H9 (cell line): Measurements from ENCODE around the gene ANKRD40. TPM values are rescaled to one million over a fixed set of nuclear protein-coding genes. Genes with fewer than 3 reads are reported as not detected.
A peak's percentile ranks its signal among the peaks of the same experiment; 100 is the strongest.

Source experiments
- DNase-seq: peaks from one replicate; pipeline ENCODE4 v3.0.0-alpha.2; 2017
- H2AFZ ChIP-seq: one replicate; pipeline ENCODE4 v1.6.1; 2013; ENCODE audit warnings: mild to moderate bottlenecking, low read length, control low read depth, moderate library complexity
- H2AK5ac ChIP-seq: 2 replicates; pipeline ENCODE4 v1.6.1; 2013; ENCODE audit warnings: low read length, control low read depth, mixed read lengths; ENCODE audit not compliant: insufficient read length
- H2BK120ac ChIP-seq: one replicate; pipeline ENCODE4 v1.6.1; 2013; ENCODE audit warnings: low read depth, mild to moderate bottlenecking, low read length, control low read depth, inconsistent platforms; ENCODE audit not compliant: poor library complexity, severe bottlenecking
- H2BK12ac ChIP-seq: 2 replicates; pipeline ENCODE4 v1.6.1; 2013; ENCODE audit warnings: low read length, control low read depth, mixed read lengths, low read depth; ENCODE audit not compliant: insufficient read length
- H2BK15ac ChIP-seq: 2 replicates; pipeline ENCODE4 v1.6.1; 2013; ENCODE audit warnings: low read depth, low read length, control low read depth
- H2BK20ac ChIP-seq: one replicate; pipeline ENCODE4 v1.6.1; 2013; ENCODE audit warnings: low read depth, mild to moderate bottlenecking, low read length, control low read depth, inconsistent platforms; ENCODE audit not compliant: poor library complexity, severe bottlenecking
- H2BK5ac ChIP-seq: 2 replicates; pipeline ENCODE4 v1.6.1; 2013; ENCODE audit warnings: low read length, control low read depth, mixed read lengths; ENCODE audit not compliant: insufficient read length
- H3K14ac ChIP-seq: 2 replicates; pipeline ENCODE4 v1.6.1; 2013; ENCODE audit warnings: low read length, control low read depth; ENCODE audit not compliant: insufficient read depth
- H3K18ac ChIP-seq: 2 replicates; pipeline ENCODE4 v1.6.1; 2013; ENCODE audit warnings: low read depth, mild to moderate bottlenecking, mixed read lengths, low read length, control low read depth; ENCODE audit not compliant: insufficient read length
- H3K23ac ChIP-seq: 2 replicates; pipeline ENCODE4 v1.6.1; 2013; ENCODE audit warnings: low read length, control low read depth, mixed read lengths, low read depth; ENCODE audit not compliant: insufficient read length
- H3K23me2 ChIP-seq: 2 replicates; pipeline ENCODE4 v1.6.1; 2013; ENCODE audit warnings: low read depth, mild to moderate bottlenecking, mixed read lengths, low read length, control low read depth; ENCODE audit not compliant: insufficient read length, poor library complexity, severe bottlenecking
- H3K27ac ChIP-seq: 2 replicates; pipeline ENCODE4 v1.5.1; 2013; ENCODE audit warnings: low read length, control low read depth, mixed read lengths, low read depth; ENCODE audit not compliant: insufficient read length
- H3K27me3 ChIP-seq: 2 replicates; pipeline ENCODE4 v1.6.1; 2013; ENCODE audit warnings: low read length, control low read depth, inconsistent platforms; ENCODE audit not compliant: insufficient read depth
- H3K4ac ChIP-seq: 2 replicates; pipeline ENCODE4 v1.6.1; 2013; ENCODE audit warnings: low read depth, mild to moderate bottlenecking, control low read depth, inconsistent platforms, low read length, moderate library complexity
- H3K4me1 ChIP-seq: 2 replicates; pipeline ENCODE4 v1.6.1; 2013; ENCODE audit warnings: low read length, control low read depth, inconsistent platforms; ENCODE audit not compliant: insufficient read depth
- H3K4me2 ChIP-seq: 2 replicates; pipeline ENCODE4 v1.6.1; 2013; ENCODE audit warnings: low read length, control low read depth, mixed read lengths; ENCODE audit not compliant: insufficient read length, insufficient read depth
- H3K56ac ChIP-seq: 2 replicates; pipeline ENCODE4 v1.6.1; 2013; ENCODE audit warnings: low read depth, mild to moderate bottlenecking, mixed read lengths, low read length, control low read depth; ENCODE audit not compliant: insufficient read length
- H3K79me1 ChIP-seq: 2 replicates; pipeline ENCODE4 v1.6.1; 2013; ENCODE audit warnings: low read depth, mild to moderate bottlenecking, moderate library complexity, low read length, control low read depth, inconsistent platforms; ENCODE audit not compliant: insufficient read depth, poor library complexity, severe bottlenecking
- H3K79me2 ChIP-seq: 2 replicates; pipeline ENCODE4 v1.6.1; 2013; ENCODE audit warnings: low read length, control low read depth, inconsistent platforms; ENCODE audit not compliant: insufficient read depth
- H3K9ac ChIP-seq: 2 replicates; pipeline ENCODE4 v1.6.1; 2013; ENCODE audit warnings: low read length, control low read depth, mixed read lengths; ENCODE audit not compliant: insufficient read length; ENCODE audit errors: extremely low read depth
- H3K9me3 ChIP-seq: one replicate; pipeline ENCODE4 v1.6.1; 2013; ENCODE audit warnings: low read depth, low read length, inconsistent platforms; ENCODE audit not compliant: control insufficient read depth
- H3T11ph ChIP-seq: one replicate; pipeline ENCODE4 v1.6.1; 2013; ENCODE audit warnings: mild to moderate bottlenecking, low read length, control low read depth, inconsistent platforms
- H4K20me1 ChIP-seq: one replicate; pipeline ENCODE4 v1.6.1; 2013; ENCODE audit not compliant: control insufficient read depth, insufficient read length, insufficient read depth
- H4K5ac ChIP-seq: 2 replicates; pipeline ENCODE4 v1.6.1; 2013; ENCODE audit warnings: low read depth, mild to moderate bottlenecking, mixed read lengths, low read length, control low read depth; ENCODE audit not compliant: insufficient read length
- H4K8ac ChIP-seq: replicated peaks from 2 replicates; pipeline ENCODE4 v1.6.1; 2013; ENCODE audit warnings: low read length, control low read depth, mixed read lengths, low read depth; ENCODE audit not compliant: insufficient read length
- H4K91ac ChIP-seq: 2 replicates; pipeline ENCODE4 v1.6.1; 2013; ENCODE audit warnings: low read depth, mild to moderate bottlenecking, moderate library complexity, mixed read lengths, low read length, control low read depth; ENCODE audit not compliant: insufficient read length
- H3K27ac Mint-ChIP-seq, 3 experiments: 2 replicates in 2 of 3; 3 replicates in 1 of 3; pipeline ENCODE4 v1.8.0; 2020 to 2021; ENCODE audit warnings: mixed read lengths in 3 of 3, mild to moderate bottlenecking in 1 of 3, moderate library complexity in 1 of 3
- H3K27me3 Mint-ChIP-seq: 2 replicates; pipeline ENCODE4 v1.8.0; 2021; ENCODE audit warnings: low read depth, mild to moderate bottlenecking, moderate library complexity, mixed read lengths
- H3K36me3 Mint-ChIP-seq, 3 experiments: 2 replicates in 2 of 3; 3 replicates in 1 of 3; pipeline ENCODE4 v1.8.0; 2020 to 2021; ENCODE audit warnings: low read depth in 3 of 3, mixed read lengths in 3 of 3; ENCODE audit not compliant: insufficient read depth in 1 of 3
- H3K4me1 Mint-ChIP-seq, 2 experiments: 2 replicates each; pipeline ENCODE4 v1.8.0; 2020; ENCODE audit warnings: mixed read lengths in 2 of 2
- H3K4me3 Mint-ChIP-seq, 2 experiments: 2 replicates in 1 of 2; 3 replicates in 1 of 2; pipeline ENCODE4 v1.8.0; 2020 to 2021; ENCODE audit warnings: mild to moderate bottlenecking in 2 of 2, mixed read lengths in 2 of 2, moderate library complexity in 1 of 2
- H3K9me3 Mint-ChIP-seq, 2 experiments: 2 replicates in 1 of 2; 3 replicates in 1 of 2; pipeline ENCODE4 v1.8.0; 2020; ENCODE audit warnings: mild to moderate bottlenecking in 2 of 2, mixed read lengths in 2 of 2, moderate library complexity in 1 of 2
- CTCF ChIP-seq: fragments of 200-600 bp; sonication (generic); conservative IDR thresholded peaks from 3 replicates; pipeline ENCODE4 v1.8.0; 2021; ENCODE audit warnings: antibody characterized with exemption, mild to moderate bottlenecking
- WGBS: extraction: QIAGEN DNeasy Blood & Tissue Kit; methylation state at CpG from one replicate; pipeline ENCODE4 v1.1.7; 2013; ENCODE audit warnings: missing lambda C conversion rate, low lambda C conversion rate, mixed read lengths; ENCODE audit not compliant: insufficient read length; ENCODE audit errors: extremely low coverage; 5-methylcytosine and 5-hydroxymethylcytosine counted together
- total RNA-seq: library from RNA; stranded (reverse); gene quantifications from 2 replicates; pipeline ENCODE4 v1.2.1, GENCODE V29; 2021

ANKRD40 gene
- total RNA-seq, 1 experiment from 2014 or later: 54.3 TPM

- no peak overlapping the region for H3K27ac ChIP-seq
These were observed 39.5 kb downstream of the ANKRD40 start for GRCh38 chr17:50668025-50668837.

More at GRCh38 chr17:50668025-50668837, 39.5 kb downstream of the ANKRD40 start:
- Histone ChIP-seq H3K79me1 (no peaks in the 10 kb centered on the region), H2BK15ac (no peak overlapping the region), H3K14ac (no peak overlapping the region), H3K79me2 (no peaks in the 10 kb centered on the region), H3K9me3 (no peaks in the 10 kb centered on the region), H3K23ac (no peak overlapping the region), H3K56ac (no peak overlapping the region), H3K23me2 (no peaks in the 10 kb centered on the region), H2BK20ac (no peak overlapping the region), H2BK5ac (no peak overlapping the region), H3K4ac (no peak overlapping the region), H3K27me3 (no peaks in the 10 kb centered on the region), H4K20me1 (no peaks in the 10 kb centered on the region), H3K4me1 (no peaks in the 10 kb centered on the region; the same call in 1 of the 2 replicates), H4K5ac (no peak overlapping the region), H4K8ac (no peak overlapping the region), H2BK120ac (no peak overlapping the region), H4K91ac (no peak overlapping the region), H2BK12ac (no peak overlapping the region), H2AFZ (no peak overlapping the region), H3K4me2 (no peak overlapping the region), H3K9ac (no peak overlapping the region), H3T11ph (no peak overlapping the region), H3K18ac (no peak overlapping the region), H2AK5ac (no peak overlapping the region)
- no peak for TF ChIP-seq CTCF
- WGBS: no CpG with 5 or more reads among the region's 8 CpGs
- Mint-ChIP-seq H3K4me1 (peaks cover 15 to 21% of the 10 kb centered on the region in 2 experiments), H3K4me3 (no peak overlapping the region; a peak in 1 of 5 replicates), H3K36me3 (no peaks in the 10 kb centered on the region; a peak in 1 of 7 replicates), H3K27ac (peak overlapping the region in 2 of 3 experiments; percentile 65 to 94; a peak in 4 of 7 replicates), H3K27me3 (peaks cover 4% of the 10 kb centered on the region), H3K9me3 (no peaks in the 10 kb centered on the region)
- no peak for DNase-seq
